ENCODE measurements around the gene DHDDS. TPM values are rescaled to one million over a fixed set of nuclear protein-coding genes. Genes with fewer than 3 reads are reported as not detected.

The DHDDS gene
- total and polyA plus RNA-seq, 2 of the 13 experiments (the other 11 are each of a cell fraction or from before 2014, with no cell fraction given) = 18.9 to 28.3 TPM

DNA sequence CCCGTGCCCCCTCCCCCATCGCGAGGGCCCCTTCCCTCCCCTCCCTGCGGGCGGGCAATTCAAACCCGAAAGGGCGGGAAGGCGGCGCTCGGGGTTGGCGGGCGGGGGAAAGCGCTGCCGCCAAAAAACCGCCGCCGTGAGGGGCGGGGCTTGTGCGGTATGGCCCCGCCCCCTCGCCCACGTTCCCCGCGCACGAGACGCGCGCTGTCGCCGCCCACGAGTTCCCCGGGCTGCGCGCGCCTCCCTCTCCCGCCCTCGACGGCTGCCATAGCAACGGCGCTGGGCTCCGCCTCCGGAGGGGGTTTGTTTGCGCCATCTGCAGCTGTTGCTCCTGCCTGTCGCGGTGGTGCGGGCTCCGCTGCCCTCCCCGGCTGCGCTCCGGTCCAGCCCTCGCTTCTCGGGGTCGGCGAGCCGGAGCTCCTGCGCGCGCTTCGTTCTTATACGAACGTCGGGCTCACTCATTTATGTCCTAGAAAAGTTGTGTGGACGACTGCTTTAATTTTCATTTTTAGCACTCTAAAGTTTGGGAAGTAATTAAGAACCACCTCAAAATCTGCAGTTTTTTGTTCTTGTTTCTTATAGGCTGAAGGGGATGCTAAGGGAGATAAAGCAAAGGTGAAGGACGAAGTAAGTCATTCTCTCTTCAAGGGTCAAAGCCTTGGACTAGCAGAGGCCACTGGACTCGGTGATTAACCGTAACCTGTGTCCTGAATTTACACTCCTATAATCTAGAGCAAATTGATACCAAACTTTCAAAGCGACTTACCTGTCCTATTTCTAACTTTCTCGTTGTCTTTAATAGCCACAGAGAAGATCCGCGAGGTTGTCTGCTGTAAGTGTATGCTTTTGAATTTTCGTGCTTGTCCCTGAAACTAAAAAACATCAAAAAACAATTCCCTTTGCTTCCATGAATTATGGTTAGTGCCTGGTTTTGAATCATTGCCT lies 41.1 kb downstream of the DHDDS start (continued):
- TF ChIP-seq, protein P1, sequence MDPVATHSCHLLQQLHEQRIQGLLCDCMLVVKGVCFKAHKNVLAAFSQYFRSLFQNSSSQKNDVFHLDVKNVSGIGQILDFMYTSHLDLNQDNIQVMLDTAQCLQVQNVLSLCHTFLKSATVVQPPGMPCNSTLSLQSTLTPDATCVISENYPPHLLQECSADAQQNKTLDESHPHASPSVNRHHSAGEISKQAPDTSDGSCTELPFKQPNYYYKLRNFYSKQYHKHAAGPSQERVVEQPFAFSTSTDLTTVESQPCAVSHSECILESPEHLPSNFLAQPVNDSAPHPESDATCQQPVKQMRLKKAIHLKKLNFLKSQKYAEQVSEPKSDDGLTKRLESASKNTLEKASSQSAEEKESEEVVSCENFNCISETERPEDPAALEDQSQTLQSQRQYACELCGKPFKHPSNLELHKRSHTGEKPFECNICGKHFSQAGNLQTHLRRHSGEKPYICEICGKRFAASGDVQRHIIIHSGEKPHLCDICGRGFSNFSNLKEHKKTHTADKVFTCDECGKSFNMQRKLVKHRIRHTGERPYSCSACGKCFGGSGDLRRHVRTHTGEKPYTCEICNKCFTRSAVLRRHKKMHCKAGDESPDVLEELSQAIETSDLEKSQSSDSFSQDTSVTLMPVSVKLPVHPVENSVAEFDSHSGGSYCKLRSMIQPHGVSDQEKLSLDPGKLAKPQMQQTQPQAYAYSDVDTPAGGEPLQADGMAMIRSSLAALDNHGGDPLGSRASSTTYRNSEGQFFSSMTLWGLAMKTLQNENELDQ (CRISPR knock-in tag; IDR thresholded peaks at IDR 0.05; ENCODE audit: borderline replicate concordance) = no peak
- TF ChIP-seq ARNTL (CRISPR knock-in tag; IDR thresholded peaks at IDR 0.05) (peak; percentile 95), MIER2 (CRISPR knock-in tag; IDR thresholded peaks at IDR 0.05) (0 out of 2 replicates have a peak, but pooled peaks have one; percentile 22), ZSCAN22 (CRISPR knock-in tag; IDR thresholded peaks at IDR 0.05) (no peak), MED1 (CRISPR knock-in tag; IDR thresholded peaks at IDR 0.05) (no peak; the same call in 1 of the 2 replicates), KLF6 (CRISPR knock-in tag; IDR thresholded peaks at IDR 0.05) (peak; percentile 75; the same call in 1 of the 2 replicates), SRSF4 (IDR thresholded peaks at IDR 0.05; ENCODE audit: low read depth, low read length, poor library complexity, severe bottlenecking) (no peak), HNF4G (IDR thresholded peaks at IDR 0.05; ENCODE audit: borderline replicate concordance, low read depth, low read length) (no peak), HNF4G (CRISPR knock-in tag; IDR thresholded peaks at IDR 0.05; ENCODE audit: borderline replicate concordance, low read depth) (no peak), HMGA1 (CRISPR knock-in tag; conservative IDR thresholded peaks at IDR 0.05) (no peak), ZFP1 (CRISPR knock-in tag; IDR thresholded peaks at IDR 0.05) (0 out of 2 replicates have a peak, but pooled peaks have one; percentile 29), ZNF547 (CRISPR knock-in tag; IDR thresholded peaks at IDR 0.05) (peak; percentile 64; the same call in 1 of the 2 replicates), CBX5 (CRISPR knock-in tag; IDR thresholded peaks at IDR 0.05; ENCODE audit: borderline replicate concordance) (peak; percentile 34; the same call in 1 of the 2 replicates)
- TF ChIP-seq, protein P2, sequence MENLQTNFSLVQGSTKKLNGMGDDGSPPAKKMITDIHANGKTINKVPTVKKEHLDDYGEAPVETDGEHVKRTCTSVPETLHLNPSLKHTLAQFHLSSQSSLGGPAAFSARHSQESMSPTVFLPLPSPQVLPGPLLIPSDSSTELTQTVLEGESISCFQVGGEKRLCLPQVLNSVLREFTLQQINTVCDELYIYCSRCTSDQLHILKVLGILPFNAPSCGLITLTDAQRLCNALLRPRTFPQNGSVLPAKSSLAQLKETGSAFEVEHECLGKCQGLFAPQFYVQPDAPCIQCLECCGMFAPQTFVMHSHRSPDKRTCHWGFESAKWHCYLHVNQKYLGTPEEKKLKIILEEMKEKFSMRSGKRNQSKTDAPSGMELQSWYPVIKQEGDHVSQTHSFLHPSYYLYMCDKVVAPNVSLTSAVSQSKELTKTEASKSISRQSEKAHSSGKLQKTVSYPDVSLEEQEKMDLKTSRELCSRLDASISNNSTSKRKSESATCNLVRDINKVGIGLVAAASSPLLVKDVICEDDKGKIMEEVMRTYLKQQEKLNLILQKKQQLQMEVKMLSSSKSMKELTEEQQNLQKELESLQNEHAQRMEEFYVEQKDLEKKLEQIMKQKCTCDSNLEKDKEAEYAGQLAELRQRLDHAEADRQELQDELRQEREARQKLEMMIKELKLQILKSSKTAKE (CRISPR knock-in tag; IDR thresholded peaks at IDR 0.05; ENCODE audit: borderline replicate concordance) = no peak; the same call in 1 of the 2 replicates
- TF ChIP-seq, protein P3, sequence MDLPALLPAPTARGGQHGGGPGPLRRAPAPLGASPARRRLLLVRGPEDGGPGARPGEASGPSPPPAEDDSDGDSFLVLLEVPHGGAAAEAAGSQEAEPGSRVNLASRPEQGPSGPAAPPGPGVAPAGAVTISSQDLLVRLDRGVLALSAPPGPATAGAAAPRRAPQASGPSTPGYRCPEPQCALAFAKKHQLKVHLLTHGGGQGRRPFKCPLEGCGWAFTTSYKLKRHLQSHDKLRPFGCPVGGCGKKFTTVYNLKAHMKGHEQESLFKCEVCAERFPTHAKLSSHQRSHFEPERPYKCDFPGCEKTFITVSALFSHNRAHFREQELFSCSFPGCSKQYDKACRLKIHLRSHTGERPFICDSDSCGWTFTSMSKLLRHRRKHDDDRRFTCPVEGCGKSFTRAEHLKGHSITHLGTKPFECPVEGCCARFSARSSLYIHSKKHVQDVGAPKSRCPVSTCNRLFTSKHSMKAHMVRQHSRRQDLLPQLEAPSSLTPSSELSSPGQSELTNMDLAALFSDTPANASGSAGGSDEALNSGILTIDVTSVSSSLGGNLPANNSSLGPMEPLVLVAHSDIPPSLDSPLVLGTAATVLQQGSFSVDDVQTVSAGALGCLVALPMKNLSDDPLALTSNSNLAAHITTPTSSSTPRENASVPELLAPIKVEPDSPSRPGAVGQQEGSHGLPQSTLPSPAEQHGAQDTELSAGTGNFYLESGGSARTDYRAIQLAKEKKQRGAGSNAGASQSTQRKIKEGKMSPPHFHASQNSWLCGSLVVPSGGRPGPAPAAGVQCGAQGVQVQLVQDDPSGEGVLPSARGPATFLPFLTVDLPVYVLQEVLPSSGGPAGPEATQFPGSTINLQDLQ (CRISPR knock-in tag; IDR thresholded peaks at IDR 0.05) = no peak
- TF ChIP-seq, protein P4, sequence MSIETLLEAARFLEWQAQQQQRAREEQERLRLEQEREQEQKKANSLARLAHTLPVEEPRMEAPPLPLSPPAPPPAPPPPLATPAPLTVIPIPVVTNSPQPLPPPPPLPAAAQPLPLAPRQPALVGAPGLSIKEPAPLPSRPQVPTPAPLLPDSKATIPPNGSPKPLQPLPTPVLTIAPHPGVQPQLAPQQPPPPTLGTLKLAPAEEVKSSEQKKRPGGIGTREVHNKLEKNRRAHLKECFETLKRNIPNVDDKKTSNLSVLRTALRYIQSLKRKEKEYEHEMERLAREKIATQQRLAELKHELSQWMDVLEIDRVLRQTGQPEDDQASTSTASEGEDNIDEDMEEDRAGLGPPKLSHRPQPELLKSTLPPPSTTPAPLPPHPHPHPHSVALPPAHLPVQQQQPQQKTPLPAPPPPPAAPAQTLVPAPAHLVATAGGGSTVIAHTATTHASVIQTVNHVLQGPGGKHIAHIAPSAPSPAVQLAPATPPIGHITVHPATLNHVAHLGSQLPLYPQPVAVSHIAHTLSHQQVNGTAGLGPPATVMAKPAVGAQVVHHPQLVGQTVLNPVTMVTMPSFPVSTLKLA (IDR thresholded peaks at IDR 0.05) = peak; percentile 80
- TF ChIP-seq, protein P5, sequence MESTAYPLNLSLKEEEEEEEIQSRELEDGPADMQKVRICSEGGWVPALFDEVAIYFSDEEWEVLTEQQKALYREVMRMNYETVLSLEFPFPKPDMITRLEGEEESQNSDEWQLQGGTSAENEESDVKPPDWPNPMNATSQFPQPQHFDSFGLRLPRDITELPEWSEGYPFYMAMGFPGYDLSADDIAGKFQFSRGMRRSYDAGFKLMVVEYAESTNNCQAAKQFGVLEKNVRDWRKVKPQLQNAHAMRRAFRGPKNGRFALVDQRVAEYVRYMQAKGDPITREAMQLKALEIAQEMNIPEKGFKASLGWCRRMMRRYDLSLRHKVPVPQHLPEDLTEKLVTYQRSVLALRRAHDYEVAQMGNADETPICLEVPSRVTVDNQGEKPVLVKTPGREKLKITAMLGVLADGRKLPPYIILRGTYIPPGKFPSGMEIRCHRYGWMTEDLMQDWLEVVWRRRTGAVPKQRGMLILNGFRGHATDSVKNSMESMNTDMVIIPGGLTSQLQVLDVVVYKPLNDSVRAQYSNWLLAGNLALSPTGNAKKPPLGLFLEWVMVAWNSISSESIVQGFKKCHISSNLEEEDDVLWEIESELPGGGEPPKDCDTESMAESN (CRISPR knock-in tag; conservative IDR thresholded peaks at IDR 0.05) = peak; percentile 58; the same call in 1 of the 2 replicates
